GM15510 (cell line): ENCODE measurements around the gene ENDOD1.

Experiments used
- POLR2A ChIP-seq: IDR thresholded peaks from 3 replicates; pipeline ENCODE4 v1.6.1; 2011; ENCODE audit warnings: borderline replicate concordance; ENCODE audit not compliant: insufficient read length; ENCODE audit errors: extremely low read depth

ENDOD1 gene

DNA sequence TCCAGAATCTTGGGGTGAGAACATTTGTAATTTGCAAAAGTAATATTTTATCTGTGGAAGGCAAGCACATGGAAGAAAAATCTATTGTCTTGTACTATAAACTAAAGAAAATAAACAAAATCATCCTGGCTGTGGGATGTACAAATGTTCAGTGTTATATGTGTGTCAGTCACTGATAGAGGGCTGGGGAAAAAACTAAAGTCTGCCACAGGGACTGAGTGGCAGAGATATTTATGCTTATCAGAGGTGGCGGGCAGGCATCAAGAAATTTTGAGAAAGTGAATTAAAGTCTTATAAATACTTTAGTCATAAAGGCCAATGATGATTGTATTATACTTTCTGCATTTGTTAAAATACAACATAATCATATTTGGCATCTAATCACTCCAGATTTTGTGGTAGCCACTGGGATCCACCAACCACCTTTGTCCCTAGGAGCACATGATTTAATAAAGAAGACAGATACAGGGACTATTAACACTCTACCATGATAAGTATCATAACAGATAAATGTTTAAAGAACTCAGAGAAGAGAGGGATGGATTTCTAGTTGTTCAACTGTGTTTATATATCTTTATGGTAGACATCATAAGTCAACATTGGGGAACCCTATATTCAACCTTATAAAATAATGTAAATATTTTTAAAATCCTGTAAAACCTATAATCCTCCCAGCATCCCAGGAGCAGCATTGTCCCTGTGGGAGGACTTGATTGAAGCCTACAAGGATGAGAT, 2.6 kb upstream of the ENDOD1 start:
- no peak for TF ChIP-seq POLR2A

DNA sequence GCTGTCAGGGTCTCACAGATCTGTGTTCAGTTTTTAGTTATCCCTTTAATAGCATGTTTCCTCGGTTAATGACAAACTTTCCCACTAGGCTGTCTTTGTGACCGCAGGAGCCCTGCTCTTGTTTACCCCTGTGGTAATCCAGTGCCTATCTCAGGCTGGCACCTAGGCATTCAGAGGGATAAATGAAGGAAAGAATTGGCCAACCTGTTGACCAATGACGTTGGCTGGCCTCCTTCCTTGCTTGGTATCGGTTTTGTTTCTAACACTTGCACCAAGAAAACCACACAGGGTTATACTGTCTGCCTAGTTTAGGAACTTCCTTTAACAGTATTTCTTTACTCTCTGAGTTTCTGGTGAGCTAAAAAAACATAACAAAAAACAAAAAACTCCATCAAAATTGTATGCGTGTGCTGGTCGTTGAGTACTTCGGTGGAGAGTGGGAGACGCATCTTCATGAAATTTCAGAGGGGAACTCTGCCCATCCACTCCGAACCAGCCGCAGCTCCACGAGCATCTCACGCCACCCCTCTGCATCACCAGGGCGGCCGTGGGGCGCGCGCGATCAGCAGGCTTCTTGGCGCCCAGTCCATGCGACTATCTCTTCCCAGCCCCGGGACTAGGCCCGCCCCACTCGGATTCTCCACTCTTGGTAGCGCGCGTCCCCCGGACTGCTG, 563 bp upstream of the ENDOD1 start:
- TF ChIP-seq POLR2A: no peak

DNA sequence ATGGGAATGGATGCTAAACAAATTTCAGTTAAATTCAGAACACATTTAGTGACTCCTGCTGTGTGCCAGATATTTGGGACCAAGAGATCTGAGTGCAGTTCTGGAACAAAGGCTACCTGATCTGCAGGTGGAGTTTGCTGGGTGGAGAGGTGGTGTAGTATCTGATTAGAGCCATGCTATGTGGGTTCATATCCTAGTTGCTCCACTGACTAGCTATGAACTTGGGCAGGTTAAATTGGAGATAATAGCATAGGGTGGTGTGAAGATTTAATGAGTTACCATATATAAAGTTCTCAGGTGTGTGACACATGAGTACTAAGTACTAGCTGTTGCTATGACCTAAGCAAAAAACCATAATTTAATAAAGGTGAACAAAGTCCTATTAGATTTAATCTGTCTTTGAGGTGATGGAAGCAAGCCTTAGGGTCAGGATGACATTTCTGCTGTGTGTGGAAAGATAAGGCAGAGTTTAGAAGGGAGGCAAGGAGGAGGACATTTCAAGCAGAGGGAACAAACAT, 2.1 kb downstream of the ENDOD1 start:
- no peak for TF ChIP-seq POLR2A

DNA sequence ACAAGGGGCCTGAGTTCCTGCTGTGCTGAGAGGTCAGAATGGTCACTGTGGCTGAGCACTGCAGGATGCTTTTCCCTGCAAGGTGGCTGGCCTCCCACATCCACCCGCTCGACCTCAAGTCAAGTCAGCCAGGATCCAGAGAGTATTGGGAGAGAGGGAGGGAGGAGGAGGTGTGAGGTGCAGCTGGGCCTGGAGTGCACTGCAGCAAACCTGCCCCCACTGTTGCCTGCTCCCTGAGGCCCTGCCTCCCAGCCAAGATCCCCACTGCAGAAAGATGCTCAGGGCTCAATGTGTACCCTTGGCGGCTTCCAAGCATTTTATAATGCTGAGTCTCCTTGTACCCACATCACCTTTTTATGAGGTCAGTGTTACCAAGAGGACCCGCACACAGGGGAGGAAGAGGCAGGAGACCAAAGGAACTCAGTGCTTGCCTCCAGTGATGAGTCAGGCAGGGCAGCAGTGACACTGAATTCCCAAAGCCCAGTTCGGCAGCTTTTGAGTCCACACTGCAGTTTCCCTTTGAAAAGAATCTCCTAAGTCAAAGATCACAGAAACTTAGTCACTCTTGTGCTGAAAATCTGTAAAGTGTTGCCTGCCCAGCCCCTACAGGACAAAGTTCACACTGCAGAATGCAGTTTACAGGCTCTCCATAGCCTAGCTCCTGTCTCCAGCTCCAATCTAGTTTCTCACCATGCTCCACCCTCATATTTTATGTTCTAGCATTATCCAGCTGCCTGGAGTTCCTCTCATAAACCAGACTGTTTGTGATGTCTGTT, 3.1 kb downstream of the ENDOD1 start:
- no peak for TF ChIP-seq POLR2A

DNA sequence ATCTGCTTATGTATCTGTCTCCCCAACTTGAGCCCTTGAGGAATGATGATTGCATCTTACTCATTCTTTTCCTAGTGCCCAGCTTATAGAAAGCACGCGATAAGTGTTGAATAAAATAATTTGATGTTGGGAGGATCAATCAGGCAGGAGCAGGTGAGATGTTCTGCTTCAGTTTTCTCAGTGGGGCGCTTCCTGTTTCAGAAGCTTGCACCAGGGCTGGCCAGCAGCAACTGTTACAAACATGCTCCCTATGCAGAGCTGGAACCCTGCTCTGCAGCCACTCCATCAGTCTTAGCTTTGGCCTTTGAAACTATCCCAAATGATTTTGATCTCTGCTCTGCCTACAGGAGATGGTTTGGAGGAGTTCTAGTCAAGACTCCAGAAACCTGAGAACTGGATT, 3.9 kb downstream of the ENDOD1 start:
- TF ChIP-seq POLR2A: no peak

DNA sequence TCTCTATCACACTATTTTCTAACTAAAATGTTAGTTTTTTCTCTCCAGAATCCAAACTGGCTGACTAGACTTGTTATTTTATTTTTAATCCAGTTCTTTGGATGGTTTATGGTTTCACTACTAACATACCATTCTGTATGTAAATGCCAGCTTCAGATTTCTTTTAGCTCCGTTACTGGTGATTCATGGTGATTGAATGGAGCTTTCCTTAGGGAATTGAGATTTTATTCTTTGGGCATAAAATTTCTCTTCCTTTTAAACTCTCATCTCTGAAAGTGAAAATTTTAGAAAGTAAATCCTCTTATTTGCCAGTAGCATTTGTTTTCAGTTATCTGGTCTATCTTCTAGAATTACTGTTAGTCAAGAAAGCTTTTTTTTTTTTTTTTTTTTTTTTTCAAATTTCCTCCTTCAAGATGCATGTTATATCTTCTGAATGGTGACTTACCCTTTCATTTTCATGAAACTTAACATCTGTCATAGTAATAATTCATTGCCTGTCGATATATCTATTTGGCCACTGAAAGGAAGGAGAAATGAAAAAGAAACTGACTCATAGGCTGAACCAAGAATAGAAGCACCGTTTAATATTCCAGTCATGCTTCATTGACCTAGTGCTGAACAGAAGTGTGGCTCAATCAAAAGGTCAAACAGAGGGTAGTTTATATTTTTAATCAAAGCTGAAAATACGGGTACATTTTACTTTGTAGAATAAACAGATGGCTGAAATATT, 6.4 kb downstream of the ENDOD1 start:
- TF ChIP-seq POLR2A: no peak

DNA sequence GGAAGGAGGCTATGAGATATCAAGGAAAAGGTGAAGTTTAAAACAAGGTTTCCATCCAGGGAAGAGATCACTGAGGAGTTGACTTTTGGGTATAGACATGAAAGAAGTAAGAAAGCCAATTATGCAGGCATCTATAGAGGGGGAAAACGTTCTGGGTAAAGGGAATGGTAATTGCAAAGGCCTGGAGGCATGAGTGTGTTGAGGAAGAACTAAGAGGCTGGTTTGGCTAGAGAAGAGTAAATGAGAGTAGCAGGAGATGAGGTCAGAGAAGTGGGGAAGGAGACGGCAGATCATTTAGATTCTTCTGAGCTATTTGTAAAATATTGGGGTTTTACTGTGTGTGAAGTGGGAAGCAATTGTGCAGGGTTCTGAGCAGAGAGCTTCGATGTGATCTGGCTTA, 7.6 kb downstream of the ENDOD1 start:
- no peak for TF ChIP-seq POLR2A

DNA sequence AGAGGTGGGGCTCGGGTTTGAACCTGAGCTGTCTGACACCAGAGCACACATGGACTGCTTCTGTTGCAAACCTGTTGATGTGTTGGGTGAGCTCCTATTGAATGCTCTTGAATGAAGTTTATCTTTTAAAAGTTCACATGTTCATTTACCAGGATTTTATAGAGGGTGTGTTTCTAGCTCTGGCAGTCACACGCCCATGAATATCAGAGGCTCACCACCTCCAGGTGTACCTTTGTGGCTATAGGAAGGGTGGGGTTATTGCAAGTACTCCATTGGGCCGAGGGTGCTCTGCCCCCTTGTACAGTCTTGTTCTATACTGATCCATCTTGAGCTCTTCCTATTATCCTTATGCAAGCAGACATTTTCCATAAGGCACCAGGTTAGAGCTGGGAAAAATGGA, 9.2 kb downstream of the ENDOD1 start:
- TF ChIP-seq POLR2A: no peak

DNA sequence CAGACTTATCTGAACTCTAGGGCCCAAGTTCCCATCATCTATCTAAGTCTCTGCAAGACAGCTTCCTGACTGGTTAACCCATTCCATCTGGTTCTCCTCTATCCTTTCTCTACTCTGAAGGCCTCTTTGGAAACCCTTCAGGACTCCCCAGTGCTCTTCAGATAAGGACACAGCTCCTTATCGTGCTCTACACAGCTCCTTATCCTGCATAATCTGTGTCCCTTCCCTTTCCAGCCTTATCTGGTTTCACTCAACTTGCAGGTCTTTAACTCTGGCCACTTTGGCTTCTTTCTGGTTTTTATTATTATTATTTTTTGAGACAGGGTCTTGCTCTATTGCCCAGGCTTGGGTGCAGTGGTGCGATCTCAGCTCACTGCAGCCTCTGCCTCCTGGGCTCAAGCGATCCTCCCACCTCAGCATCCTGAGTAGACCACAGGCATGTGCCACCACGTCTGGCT, 10.6 kb downstream of the ENDOD1 start:
- no peak for TF ChIP-seq POLR2A

DNA sequence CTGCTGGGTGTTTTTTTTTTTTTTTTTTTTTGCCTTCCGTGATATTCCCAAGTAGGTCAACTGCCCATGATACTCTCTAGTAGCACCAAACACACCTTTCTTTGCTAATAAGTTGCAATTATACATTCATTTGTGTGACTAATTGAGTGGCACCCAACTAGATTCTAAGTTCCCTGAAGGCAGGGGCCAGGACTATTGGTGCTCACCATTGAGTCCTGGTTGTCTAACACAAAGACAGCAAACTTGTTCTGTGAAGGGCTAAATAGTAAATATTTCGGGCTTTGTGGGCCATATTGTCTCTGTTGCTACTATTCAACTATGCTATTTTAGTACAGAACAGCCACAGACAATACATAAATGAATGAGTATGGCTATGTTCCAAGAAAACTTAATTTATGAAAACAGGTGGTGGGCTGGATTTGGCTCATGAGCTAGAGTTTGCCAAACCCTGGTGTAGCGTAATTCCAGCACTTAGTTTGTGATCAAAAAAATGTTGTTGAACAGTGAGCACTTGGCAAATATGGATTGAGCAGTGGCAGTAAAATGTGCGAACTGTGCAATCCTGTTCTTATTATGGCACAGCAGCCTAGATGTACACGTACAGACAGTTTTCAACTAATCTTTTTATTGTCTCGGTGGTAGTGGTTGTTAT, 11.3 kb downstream of the ENDOD1 start:
- TF ChIP-seq POLR2A: no peak

DNA sequence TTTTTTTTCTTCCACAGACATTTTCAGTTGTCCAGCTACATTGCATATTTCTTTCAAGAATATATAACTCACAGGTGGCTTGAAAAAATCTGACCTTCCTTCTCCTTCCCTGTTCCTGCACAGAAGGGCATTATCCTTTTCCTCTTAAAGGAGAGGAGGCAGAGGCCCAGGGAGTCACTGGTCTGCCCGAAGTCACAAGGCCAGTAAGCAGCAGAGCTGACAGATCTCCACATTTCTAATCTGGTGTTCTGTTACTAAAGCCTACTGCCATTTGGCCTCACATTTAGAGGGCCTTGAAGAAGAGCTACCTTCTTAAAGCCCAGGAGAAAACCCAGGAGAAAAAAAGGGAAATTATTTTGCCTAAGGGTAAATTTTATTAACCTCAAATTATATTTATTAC, 12.3 kb downstream of the ENDOD1 start:
- TF ChIP-seq POLR2A: no peak

DNA sequence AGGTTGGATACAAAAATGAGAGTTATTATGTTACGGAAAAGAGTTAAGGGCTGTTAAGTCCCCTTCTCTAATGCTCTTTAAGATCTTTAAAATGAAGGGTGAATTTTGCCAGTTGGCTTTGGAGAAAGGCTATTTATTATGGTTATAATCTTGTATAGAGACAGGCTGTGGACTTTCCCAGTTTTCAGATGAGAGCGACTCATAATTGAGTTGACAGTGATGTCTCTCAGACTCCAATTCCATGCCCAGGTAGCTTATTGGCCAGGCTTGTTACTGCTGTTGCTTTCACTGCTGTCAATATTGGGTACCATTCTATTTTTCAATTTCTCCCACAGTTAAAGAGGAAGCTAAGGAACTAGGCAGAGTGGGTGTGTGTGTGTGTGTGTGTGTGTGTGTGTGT, 13.1 kb downstream of the ENDOD1 start:
- no peak for TF ChIP-seq POLR2A

DNA sequence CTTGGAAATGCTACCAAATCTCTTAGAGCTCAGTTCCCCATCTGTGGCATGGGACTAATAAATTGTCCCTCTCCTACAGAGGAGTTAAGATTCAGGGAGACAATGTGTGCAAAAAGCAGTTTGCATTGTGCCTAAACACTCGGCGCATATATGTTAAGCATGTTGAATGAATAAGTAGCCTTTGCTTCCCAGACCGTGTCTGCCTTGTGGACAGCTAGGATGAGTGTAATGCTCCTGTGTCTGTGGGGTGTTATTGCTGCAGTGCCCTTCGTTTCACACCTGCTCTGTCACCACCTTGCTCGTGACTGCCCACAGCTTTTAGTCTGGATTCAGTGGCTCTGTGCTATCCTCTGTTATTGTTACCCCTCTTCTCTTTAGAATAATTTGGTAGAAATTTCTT, 14.1 kb downstream of the ENDOD1 start:
- TF ChIP-seq POLR2A: no peak
